Measurements from ENCODE around the gene TRPM4. TPM values are rescaled to one million over a fixed set of nuclear protein-coding genes. Genes with fewer than 3 reads are reported as not detected.

Gene TRPM4
- total and polyA plus RNA-seq, 2 of the 13 experiments (the other 11 are each of a cell fraction or from before 2014, with no cell fraction given), result 1.9 to 4.3 TPM

DNA sequence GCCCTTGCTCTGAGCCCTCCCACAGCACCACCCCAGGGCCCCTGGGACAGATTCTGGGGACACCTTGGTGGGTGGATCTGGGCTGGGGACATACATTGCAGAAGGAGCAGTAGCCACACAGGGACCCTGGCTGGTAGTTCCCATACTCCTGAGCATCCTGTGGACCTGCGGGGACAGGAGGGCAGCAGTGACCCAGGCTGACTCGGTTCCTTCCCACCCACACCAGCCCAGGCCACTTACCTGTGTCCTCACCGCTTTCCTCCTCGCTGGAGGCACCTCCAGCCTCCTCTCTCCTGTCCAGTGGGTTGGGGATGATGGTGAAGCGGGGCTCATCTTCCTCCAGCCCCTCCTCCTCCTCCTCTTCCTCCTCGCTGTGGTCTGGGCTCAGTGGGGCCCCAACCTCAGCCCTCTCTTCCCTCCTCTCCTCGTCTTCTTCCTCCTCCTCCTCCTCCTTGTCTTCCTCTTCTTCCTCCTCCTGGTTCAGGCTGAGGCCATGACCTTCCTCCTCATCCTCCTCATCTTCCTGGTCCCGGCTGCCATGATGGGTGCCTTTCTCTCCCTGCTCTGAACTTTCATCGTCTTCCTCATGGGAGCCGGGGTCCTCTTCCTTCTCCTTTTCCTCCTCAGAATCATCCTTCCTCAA lies 4.3 kb upstream of the TRPM4 start:
- ATAC-seq (no peak), DNase-seq (ENCODE audit: low spot score) (no peak), FAIRE-seq (no peak)
- CTCF ChIA-PET (ENCODE audit: low intra/inter-chr PET ratio, low total read pairs), result no interaction called here
- Histone ChIP-seq H3K4me1 (ENCODE audit: insufficient read depth, low read length) (peaks cover 61% of the 10 kb centered on the region), H3K4me3 (replicated peaks in 1 of 3; ENCODE audit: insufficient read depth in 1 of 3, low read depth in 2 of 3, low read length in 3 of 3) (no peak overlapping the region), H3K27me3 (ENCODE audit: control insufficient read depth in 1 of 2, insufficient read depth in 2 of 2, low read length in 2 of 2) (no peaks in the 10 kb centered on the region; a peak in 2 of 5 replicates), H3K9ac (ENCODE audit: insufficient read depth, low read depth, low read length) (no peak overlapping the region), H3K4me2 (ENCODE audit: low read depth, low read length) (no peak overlapping the region; the same call in 1 of the 2 replicates), H3K9me3 (ENCODE audit: low read length) (no peaks in the 10 kb centered on the region), H3K36me3 (replicated peaks in 1 of 2; ENCODE audit: control insufficient read depth in 1 of 2, insufficient read depth in 2 of 2, low read length in 2 of 2) (no peaks in the 10 kb centered on the region), H3K79me2 (ENCODE audit: insufficient read depth, low read length) (no peaks in the 10 kb centered on the region), H3K27ac (ENCODE audit: extremely low read length, insufficient read depth, low read length) (no peak overlapping the region), H4K20me1 (ENCODE audit: insufficient read depth, low read length) (no peaks in the 10 kb centered on the region), H2AFZ (ENCODE audit: low read length) (no peak overlapping the region)
- in situ Hi-C loops (cut with HindIII; ENCODE audit: extremely low pct_ligation_motif_present, low pct_unique_long_range_greater_than_20kb), result loop anchor here (5.0 kb wide), 1 partner anchor 36 kb away; the partner anchor contains the start of genes C19orf73 and PPFIA3
- 80% methylated on average over 10 of the region's 10 CpGs for WGBS (ENCODE audit: low lambda C conversion rate)
- POLR2A ChIA-PET, result no interaction called here
- intact Hi-C loops (cut with micrococcal nuclease; ENCODE audit: unreplicated experiment), result loop anchor here (10.0 kb wide), 1 partner anchor 52 kb away; no protein-coding TSS in a partner anchor
- no TSS peak for BruUV-seq (replicated peaks)
- no peak for TF ChIP-seq ZNF75D (CRISPR knock-in tag; IDR thresholded peaks at IDR 0.05; ENCODE audit: borderline replicate concordance)
- TF ChIP-seq, protein P1, sequence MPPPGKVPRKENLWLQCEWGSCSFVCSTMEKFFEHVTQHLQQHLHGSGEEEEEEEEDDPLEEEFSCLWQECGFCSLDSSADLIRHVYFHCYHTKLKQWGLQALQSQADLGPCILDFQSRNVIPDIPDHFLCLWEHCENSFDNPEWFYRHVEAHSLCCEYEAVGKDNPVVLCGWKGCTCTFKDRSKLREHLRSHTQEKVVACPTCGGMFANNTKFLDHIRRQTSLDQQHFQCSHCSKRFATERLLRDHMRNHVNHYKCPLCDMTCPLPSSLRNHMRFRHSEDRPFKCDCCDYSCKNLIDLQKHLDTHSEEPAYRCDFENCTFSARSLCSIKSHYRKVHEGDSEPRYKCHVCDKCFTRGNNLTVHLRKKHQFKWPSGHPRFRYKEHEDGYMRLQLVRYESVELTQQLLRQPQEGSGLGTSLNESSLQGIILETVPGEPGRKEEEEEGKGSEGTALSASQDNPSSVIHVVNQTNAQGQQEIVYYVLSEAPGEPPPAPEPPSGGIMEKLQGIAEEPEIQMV (CRISPR knock-in tag; IDR thresholded peaks at IDR 0.05; ENCODE audit: low read depth), result no peak
- TF ChIP-seq, protein P2, sequence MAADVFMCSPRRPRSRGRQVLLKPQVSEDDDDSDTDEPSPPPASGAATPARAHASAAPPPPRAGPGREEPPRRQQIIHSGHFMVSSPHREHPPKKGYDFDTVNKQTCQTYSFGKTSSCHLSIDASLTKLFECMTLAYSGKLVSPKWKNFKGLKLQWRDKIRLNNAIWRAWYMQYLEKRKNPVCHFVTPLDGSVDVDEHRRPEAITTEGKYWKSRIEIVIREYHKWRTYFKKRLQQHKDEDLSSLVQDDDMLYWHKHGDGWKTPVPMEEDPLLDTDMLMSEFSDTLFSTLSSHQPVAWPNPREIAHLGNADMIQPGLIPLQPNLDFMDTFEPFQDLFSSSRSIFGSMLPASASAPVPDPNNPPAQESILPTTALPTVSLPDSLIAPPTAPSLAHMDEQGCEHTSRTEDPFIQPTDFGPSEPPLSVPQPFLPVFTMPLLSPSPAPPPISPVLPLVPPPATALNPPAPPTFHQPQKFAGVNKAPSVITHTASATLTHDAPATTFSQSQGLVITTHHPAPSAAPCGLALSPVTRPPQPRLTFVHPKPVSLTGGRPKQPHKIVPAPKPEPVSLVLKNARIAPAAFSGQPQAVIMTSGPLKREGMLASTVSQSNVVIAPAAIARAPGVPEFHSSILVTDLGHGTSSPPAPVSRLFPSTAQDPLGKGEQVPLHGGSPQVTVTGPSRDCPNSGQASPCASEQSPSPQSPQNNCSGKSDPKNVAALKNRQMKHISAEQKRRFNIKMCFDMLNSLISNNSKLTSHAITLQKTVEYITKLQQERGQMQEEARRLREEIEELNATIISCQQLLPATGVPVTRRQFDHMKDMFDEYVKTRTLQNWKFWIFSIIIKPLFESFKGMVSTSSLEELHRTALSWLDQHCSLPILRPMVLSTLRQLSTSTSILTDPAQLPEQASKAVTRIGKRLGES (CRISPR knock-in tag; IDR thresholded peaks at IDR 0.05; ENCODE audit: borderline replicate concordance), result no peak
- TF ChIP-seq MIER2 (CRISPR knock-in tag; IDR thresholded peaks at IDR 0.05), result no peak
- no peak for TF ChIP-seq ZNF230 (CRISPR knock-in tag; IDR thresholded peaks at IDR 0.05)
- TF ChIP-seq HHEX (CRISPR knock-in tag; IDR thresholded peaks at IDR 0.05), result no peak

Measured in HepG2 (cell line).